NCI-H526 (cell line): ENCODE data around the gene C19orf33.
A peak's percentile ranks its signal among the peaks of the same experiment; 100 is the strongest.

Experiments used
- DNase-seq, 2 experiments: peaks; one replicate each; lab custom pipeline; 2025; lab: John Stamatoyannopoulos, UW

C19orf33 gene

GRCh38 chr19:38280030-38280921, 23.8 kb upstream of the C19orf33 start:
- no peak for DNase-seq

- no peak for DNase-seq
Observed at GRCh38 chr19:38281811-38282566, 22.1 kb upstream of the C19orf33 start.

GRCh38 chr19:38283271-38283670, 20.8 kb upstream of the C19orf33 start:
- DNase-seq = no peak

- DNase-seq = no peak
Observed at GRCh38 chr19:38284422-38284821, 19.6 kb upstream of the C19orf33 start.

DNA sequence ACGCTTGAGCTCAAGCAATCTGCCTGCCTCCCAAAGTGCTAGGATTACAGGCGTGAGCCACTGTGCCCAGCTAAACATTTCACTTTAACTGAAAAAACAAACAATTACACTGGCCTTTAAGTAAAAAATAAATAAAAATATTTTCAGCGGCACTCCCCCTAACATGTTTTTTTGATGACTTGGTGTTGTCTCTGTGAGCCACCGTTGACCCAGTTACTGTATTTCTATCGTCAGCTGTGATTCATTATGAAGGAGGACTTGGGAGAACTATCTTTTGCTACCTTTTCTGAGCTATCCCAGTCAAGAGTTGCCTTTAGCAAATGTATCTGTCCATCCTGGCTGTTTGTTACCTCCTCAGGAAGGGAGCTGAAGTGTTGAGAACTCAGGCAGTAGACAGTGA, 18.5 kb upstream of the C19orf33 start:
- DNase-seq = no peak

GRCh38 chr19:38287604-38288003, 16.4 kb upstream of the C19orf33 start:
- no peak for DNase-seq

DNA sequence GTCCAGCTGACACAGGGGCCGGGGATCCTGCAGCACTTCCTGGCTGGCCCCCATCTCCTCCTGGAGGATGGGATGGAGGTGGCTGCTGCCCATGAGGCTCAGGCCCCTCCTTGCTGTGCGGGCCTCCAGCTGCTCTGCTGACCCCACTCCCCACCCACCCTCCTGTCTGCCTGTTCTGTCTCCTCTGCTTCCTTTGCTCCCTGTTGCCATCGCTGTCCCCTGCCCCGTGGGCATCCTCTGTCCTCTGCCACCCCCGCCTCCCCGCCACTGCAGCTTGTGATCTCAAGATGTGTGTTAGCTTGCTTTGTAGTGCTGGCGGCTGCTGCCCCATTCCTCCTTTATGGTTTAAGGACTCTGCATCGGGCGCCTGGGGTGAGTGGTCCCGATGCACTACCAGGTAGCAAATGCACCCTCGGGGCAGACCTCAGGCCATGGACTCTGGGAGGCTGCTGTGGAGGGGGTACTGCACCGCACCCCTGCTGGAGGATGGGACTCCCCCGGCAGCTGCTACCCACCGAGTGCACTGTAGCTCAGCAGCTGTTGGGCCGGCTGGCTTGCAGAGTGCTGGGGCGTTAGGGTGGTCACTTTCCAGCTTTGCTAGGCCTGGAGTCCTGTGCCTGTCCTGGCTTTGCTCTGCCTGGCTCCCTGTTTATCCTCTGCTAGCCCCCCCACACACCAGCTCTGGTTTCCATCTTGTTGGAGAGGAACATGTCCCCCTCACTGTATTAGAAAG, 15.8 kb upstream of the C19orf33 start:
- DNase-seq = no peak

DNA sequence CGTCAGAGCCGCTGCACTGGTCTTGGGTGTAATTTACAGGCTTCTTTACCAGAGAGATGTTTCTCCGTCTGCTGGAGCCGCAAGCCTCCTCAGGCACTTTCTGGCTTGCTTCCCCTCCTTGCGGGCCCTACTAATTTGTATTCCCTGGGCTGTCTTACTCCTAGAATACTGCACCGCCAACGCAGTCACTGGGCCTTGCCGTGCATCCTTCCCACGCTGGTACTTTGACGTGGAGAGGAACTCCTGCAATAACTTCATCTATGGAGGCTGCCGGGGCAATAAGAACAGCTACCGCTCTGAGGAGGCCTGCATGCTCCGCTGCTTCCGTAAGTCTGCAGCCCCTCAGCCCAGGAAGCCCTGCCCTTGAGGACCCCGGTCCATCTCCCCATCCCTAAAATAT, 14.1 kb upstream of the C19orf33 start:
- no peak for DNase-seq

GRCh38 chr19:38290631-38291147, 13.4 kb upstream of the C19orf33 start:
- DNase-seq = no peak

GRCh38 chr19:38291855-38292254, 12.2 kb upstream of the C19orf33 start:
- no peak for DNase-seq

DNA sequence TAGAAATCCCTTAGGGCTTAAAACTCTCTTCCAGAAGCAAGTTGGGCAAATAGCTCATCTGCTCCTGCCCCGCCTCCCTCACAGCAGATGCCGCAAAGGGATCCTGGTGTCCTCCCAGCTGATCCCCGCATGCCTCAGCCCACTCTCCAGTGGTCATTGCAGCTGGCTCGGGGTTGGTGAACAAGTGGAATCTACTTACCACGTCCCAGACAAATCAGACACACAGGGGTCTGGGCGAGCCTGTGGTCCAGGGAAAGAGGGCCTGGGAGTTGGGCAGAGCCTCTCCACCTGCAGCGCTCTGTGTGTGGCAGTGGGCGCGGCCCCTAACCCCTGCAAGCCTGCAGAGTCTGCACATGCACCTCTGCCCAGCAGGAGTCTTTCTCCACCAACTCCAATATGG, 10.8 kb upstream of the C19orf33 start:
- no peak for DNase-seq

DNA sequence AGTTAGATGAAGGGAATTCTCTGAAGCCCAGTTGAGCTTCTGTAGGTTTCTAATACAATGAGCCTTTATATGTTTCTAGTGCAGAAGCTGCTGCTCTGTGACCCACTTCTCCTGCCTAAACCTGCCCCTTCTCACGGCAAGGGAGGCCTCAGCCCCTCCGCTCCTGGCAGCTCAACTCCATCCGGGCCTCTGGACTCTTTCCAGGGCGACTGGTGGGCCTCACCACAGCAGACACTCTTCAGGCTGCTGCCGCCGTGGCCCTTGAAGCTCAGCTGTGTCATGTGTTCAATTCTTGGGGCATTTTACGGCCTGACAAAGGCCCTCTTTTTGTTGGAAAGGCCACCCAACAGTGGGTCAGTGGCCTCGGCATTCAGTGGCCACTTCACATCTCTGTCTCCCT, 10.0 kb upstream of the C19orf33 start:
- DNase-seq = no peak

GRCh38 chr19:38298821-38299680, 5.0 kb upstream of the C19orf33 start:
- no peak for DNase-seq

DNA sequence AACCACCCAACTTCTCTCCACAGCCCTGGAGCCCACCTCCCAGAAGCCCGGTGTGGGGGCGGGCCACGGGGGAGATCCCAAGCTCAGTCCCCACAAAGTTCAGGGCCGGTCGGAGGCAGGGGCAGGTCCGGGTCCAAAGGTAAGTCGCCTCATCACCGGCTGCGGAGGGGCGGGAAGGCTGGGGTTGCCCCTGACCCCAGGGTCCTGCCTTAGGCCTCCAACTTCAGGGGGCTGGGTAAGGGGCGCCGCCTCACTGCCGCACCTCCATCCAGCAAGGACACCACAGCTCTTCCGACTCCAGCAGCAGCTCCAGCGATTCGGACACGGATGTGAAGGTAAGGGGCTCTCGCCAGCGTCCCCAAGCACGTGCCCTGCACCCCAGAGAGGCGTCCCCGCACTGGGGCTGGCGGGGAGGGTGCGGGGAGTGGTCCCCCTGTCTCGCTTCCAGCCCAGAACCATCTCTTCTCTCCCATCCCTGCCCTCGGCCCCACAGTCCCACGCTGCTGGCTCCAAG, 358 bp downstream of the C19orf33 start:
- no peak for DNase-seq

DNA sequence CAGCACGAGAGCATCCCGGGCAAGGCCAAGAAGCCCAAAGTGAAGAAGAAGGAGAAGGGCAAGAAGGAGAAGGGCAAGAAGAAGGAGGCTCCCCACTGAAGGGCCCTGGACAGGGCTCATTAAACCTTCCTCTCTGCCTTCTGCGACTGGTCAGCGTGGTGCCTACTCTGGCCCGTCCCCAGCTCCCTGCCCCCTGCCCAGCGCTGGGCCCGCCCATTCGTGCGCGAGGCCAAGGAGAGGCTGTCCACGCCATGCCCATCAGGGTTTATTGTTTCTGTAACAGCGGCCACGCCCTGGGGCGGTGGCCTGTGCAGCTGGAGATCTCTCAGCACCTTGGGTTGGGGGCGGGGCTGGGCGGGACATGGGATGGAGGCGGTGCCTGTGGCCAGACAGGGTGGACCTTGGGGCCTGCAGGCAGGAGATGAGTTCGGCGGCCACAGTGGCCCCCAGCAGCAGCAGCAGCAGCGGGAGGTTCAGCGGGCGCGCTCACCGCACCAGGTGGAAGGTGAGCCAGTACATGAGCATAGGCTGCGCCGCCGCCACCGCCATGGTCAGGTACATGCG, 897 bp downstream of the C19orf33 start:
- peak; percentile 45 to 89 for DNase-seq

DNA sequence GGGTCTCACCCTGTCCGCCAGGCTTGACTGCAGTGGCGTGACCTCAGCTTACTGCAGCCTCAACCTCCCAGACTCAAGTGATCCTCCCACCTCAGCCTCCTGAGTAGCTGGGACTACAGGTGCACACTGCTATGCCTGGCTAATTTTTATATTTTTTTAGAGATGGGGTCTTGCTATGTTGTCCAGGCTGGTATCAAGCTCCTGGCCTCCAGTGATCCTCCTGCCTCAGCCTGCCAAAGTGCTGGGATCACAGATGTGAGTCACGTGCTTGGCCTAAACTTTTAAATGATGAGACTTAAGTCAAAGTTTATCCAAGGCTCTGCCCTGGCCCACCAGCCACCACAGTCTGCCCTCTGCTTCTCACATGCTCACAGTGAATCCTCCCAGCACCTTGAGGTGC, 2.2 kb downstream of the C19orf33 start:
- no peak for DNase-seq

DNA sequence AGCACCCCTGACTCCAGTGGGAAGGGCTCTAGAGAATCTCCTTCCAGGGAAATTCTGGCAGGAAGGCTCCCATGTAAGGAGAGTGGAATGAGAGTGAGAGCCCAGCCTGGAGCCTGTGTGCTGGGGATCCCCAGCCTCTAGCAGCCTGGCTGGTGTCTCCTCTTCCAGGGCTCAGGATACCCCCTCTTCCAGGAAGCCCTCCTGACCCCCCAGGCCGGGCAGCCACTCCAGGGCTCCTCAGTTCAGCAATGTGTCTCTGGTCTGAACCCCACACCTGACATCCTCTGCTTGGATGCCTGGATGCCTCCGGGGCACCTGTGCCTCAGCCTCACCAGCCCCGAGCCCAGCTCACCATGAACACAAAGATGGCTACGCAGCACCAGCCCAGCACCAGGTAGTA, 3.0 kb downstream of the C19orf33 start:
- DNase-seq = no peak

DNA sequence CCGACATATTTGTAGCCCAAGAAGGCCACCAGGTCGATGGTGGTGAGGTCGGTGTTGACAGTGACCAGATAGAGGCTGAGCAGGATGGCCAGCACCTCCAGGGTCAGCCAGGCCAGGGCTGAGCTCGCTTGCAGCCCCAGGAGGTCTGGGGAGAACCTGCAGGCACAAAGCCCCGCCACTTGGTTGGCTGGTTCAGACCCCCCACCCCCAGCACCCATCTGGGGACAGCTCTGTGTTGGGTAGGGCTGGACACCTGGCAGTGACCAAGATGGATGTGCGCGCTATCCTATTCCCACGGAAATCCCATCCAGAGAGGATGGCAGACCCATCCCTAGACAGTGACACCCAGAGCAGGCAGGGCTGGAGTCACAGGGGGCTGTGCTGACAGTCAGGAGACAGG, 3.5 kb downstream of the C19orf33 start:
- no peak for DNase-seq

DNA sequence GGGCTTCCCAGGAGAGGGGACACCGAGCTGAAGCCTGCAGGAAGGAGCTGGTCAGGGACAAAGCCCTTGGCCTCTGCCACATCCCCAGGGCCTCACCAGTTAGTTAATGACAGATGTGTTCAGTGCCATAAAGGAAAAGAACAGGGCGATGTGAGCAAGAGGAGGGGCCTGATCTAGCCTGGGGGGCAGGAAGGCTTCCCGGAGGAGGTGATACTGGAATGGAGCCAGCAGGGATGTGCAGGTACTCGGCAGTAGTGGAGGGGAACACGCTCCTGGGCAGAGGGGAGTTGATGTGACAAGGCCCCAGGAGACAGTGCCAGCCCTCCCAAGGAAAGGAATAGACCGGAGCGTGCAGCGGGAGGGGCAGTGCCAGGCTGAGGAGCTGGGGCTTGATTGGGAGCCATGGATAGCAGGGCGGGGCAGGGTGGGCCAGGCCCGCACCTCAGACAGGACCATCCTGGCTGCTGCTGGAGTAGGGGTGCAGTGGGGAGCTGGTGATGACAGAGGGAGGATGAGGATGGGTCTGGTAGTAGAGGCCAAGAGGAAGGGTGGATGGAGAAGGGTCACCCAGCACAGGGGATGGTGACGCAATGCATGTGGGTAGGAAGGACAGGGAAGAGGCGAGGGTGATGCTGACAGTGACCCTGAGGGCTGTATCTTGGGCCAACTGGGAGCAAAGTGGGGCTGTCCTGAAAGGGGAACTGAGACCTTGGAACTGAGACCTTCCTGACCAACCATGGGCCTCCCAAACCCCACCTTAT, 4.1 kb downstream of the C19orf33 start:
- no peak for DNase-seq
